Placental epithelial cell (primary cell): Measurements from ENCODE around the gene VWF. TPM values are rescaled to one million over a fixed set of nuclear protein-coding genes. Genes with fewer than 3 reads are reported as not detected.

Source experiments
- small RNA-seq: library from RNA; depleted of rRNA; stranded (forward); fragments of <200 nt; gene quantifications from one replicate; pipeline ENCODE3, GENCODE V24; 2012
- total RNA-seq: library from RNA; depleted of rRNA; stranded (reverse); fragments of >200 nt; gene quantifications from 2 replicates; pipeline ENCODE4 v1.2.3, GENCODE V29; 2012

Gene VWF
- total RNA-seq: 0.39 and 1.8 TPM in 2 replicates

DNA sequence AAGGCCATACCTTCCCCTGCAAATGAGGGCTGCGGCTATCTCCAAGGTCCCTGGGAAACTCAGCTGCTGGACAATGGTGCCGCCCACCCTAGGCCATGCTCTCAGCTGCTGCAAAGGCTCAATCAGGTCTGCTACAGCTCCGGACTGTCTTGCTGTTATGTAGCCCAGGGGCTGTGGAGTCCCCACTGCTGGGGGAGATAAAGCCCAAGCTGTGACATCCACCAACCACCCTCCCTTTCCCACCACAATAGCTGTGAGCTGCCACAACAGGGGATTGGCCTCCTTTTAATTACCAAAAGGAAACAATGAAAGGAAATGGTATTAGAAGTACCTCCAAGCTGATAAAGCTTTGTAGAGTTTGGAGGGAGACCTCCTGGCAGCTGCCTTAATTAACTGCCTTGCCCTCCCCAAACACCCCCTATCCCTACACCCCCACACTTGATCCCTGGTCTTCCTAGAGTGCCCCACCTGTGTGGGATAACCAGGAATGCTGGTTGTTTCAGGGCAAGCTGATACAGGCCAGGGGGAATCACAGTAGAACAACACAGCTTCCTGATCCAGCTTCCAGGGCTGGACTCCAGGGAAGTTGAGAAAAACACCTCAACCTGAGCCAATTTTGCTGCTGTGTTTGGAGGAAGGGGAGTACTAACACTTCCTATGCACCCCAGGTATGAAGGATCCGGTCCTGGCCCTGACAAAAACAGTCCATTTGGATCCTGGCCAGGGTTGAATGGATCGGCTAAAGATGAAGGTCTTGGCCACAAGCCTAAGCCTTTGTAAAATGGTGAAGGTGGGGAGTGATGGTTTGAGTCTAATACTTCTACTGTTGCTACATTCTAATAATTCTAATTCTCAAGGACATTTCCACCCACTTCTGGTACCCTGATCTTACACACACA, at the start of gene VWF:
Gene VWF (minus strand): TSS at position 260 of the 899 bp plus-strand sequence. CDS start 1,474 bp downstream, outside the sequence.

DNA sequence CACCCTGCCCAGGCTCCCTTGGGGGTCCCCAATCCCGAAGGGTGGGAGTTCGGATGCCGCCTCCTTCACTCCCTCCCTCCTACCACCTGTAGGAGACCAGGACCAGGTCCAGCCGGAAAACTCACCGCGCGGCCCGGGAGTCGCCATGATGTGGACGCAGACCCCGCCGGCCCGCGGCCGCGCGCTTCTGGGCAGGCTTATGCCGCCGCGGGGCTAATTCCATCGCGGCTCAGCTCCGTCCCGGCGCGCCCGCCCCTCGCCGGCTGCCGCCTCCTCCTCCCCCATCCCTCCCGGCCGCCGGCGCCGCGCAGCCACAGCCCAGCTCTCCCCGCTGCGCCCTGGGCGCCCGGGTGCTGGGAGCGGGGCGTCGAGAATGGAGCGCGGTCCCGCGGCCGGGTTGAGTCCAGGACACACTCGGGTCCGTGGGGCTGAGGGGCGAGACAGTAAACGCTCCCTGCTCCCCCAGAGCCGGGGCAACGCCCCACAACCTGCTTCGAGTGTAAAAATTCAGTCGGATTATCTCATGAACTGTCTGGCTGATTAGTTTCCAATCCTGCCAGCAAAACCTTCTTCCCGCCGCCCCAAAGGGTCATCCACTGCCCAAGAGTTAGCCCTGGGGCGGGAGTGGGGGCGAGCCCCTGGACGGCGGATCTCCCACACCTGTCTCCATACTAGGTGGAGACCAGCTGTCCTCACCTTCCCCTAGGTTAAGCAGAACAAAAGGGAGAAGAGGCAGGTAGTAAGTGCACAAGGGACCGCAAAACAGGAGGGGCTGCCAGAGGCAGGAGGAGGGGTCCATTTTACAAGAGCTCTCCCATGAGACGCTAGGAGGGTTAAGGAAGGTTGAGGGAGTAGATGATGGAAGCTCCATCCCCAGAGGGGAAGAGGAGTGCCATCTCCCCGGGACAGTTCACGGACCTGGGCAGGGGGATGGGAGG, 179.1 kb downstream of the VWF start, which contains the start of gene ANO2:
Gene ANO2 (minus strand): TSS at position 189 of the 938 bp plus-strand sequence. CDS start 42 bp downstream, at position 147.

Small RNAs within 50 kb of the gene (small RNA-seq; reads per million reads assigned to genes)
- gene RN7SL69P: not detected

Other genes with a start within 250 kb of the VWF start
- 0.39 TPM in 1 of 2 replicates, not detected in the other for gene ANO2, start 179.4 kb downstream of the VWF start, total RNA-seq
- 52.2 and 77.5 TPM in 2 replicates for gene CD9, start 75.7 kb upstream of the VWF start, total RNA-seq
- 16.4 and 25.9 TPM in 2 replicates for gene PLEKHG6, start 186.0 kb upstream of the VWF start, total RNA-seq
- gene TNFRSF1A, start 217.4 kb upstream of the VWF start, total RNA-seq: 151 and 174 TPM in 2 replicates